GM23338 (cell line): Measurements from ENCODE around the gene JMJD7. TPM values are rescaled to one million over a fixed set of nuclear protein-coding genes. Genes with fewer than 3 reads are reported as not detected.
A peak's percentile ranks its signal among the peaks of the same experiment; 100 is the strongest.

Experiments used
- ATAC-seq: fragments of 200-7000 bp; cut with Tn5 transposase; 3 replicates; pipeline ENCODE4 v1.9.1; 2020
- DNase-seq: peaks from one replicate; pipeline ENCODE4 v3.0.0-alpha.2; 2015; ENCODE audit warnings: low spot score
- H2AFZ ChIP-seq: fragments of 200-600 bp; sonication (generic); 2 replicates; pipeline ENCODE4 v1.8.0; 2016; ENCODE audit warnings: antibody characterized with exemption, mild to moderate bottlenecking, moderate library complexity
- H3F3A ChIP-seq: fragments of 200-600 bp; sonication (generic); replicated peaks from 2 replicates; pipeline ENCODE4 v1.8.0; 2017; ENCODE audit warnings: antibody characterized with exemption, mixed run types, low read depth
- H3K27ac ChIP-seq: fragments of 200-600 bp; sonication (generic); 2 replicates; pipeline ENCODE4 v1.6.1; 2016; ENCODE audit warnings: low read depth
- H3K27me3 ChIP-seq: fragments of 200-600 bp; sonication (generic); 2 replicates; pipeline ENCODE4 v1.8.0; 2016; ENCODE audit warnings: mild to moderate bottlenecking, mixed run types, moderate library complexity; ENCODE audit not compliant: insufficient read depth
- H3K36me3 ChIP-seq: fragments of 200-600 bp; sonication (generic); 2 replicates; pipeline ENCODE4 v1.8.0; 2016; ENCODE audit warnings: mild to moderate bottlenecking; ENCODE audit not compliant: insufficient read depth
- H3K4me1 ChIP-seq: fragments of 200-600 bp; sonication (generic); 2 replicates; pipeline ENCODE4 v1.8.0; 2016; ENCODE audit warnings: mild to moderate bottlenecking, moderate library complexity; ENCODE audit not compliant: insufficient read depth
- H3K4me2 ChIP-seq: fragments of 200-600 bp; sonication (generic); 2 replicates; pipeline ENCODE4 v1.7.1; 2017; ENCODE audit warnings: mixed run types
- H3K4me3 ChIP-seq: fragments of 200-600 bp; sonication (generic); 2 replicates; pipeline ENCODE4 v1.6.1; 2016; ENCODE audit warnings: mixed run types
- H3K79me2 ChIP-seq: fragments of 200-600 bp; sonication (generic); replicated peaks from 2 replicates; pipeline ENCODE4 v1.8.0; 2017; ENCODE audit warnings: mild to moderate bottlenecking; ENCODE audit not compliant: insufficient read depth
- H3K9me2 ChIP-seq: fragments of 200-600 bp; sonication (generic); 2 replicates; pipeline ENCODE4 v1.8.0; 2017; ENCODE audit not compliant: insufficient read depth
- H4K20me1 ChIP-seq: fragments of 200-600 bp; sonication (generic); replicated peaks from 2 replicates; pipeline ENCODE4 v1.8.0; 2017; ENCODE audit warnings: mild to moderate bottlenecking; ENCODE audit not compliant: insufficient read depth
- H3K27ac Mint-ChIP-seq: 2 replicates; pipeline ENCODE4 v1.8.0; 2020; ENCODE audit warnings: inconsistent platforms, mild to moderate bottlenecking, moderate library complexity, mixed read lengths
- H3K27me3 Mint-ChIP-seq: 3 replicates; pipeline ENCODE4 v1.8.0; 2022; ENCODE audit warnings: low read depth, mild to moderate bottlenecking, moderate library complexity, mixed read lengths, inconsistent platforms; ENCODE audit not compliant: insufficient read depth, poor library complexity
- H3K36me3 Mint-ChIP-seq: 3 replicates; pipeline ENCODE4 v1.8.0; 2021; ENCODE audit warnings: low read depth, mild to moderate bottlenecking, inconsistent platforms, moderate library complexity, mixed read lengths
- H3K4me1 Mint-ChIP-seq: 3 replicates; pipeline ENCODE4 v1.8.0; 2020; ENCODE audit warnings: mild to moderate bottlenecking, inconsistent platforms, mixed read lengths
- H3K4me3 Mint-ChIP-seq: 3 replicates; pipeline ENCODE4 v1.8.0; 2021; ENCODE audit warnings: moderate library complexity, mild to moderate bottlenecking, inconsistent platforms, mixed read lengths
- H3K9me3 Mint-ChIP-seq: 3 replicates; pipeline ENCODE4 v1.8.0; 2020; ENCODE audit warnings: moderate library complexity, mild to moderate bottlenecking, inconsistent platforms, mixed read lengths
- EZH2 ChIP-seq: fragments of 200-600 bp; sonication (generic); IDR thresholded peaks from one replicate; pipeline ENCODE4 v1.8.0; 2017; ENCODE audit warnings: antibody characterized with exemption, mild to moderate bottlenecking, low read depth; ENCODE audit not compliant: unreplicated experiment
- ZNF331 ChIP-seq: fragments of 250-450 bp; sonication (Bioruptor Pico); IDR thresholded peaks from 2 replicates; pipeline ENCODE4 v1.5.0; 2020; ENCODE audit warnings: low read depth, mild to moderate bottlenecking, moderate library complexity
- polyA plus RNA-seq: library from polyadenylated mRNA; unstranded; fragments of >200 nt; fragmentation: Nextera tagmentation; extraction: Ambion mirVana; gene quantifications from 2 replicates; pipeline ENCODE4 v1.2.1, GENCODE V29; 2016
- total RNA-seq: library from RNA; depleted of rRNA; stranded (reverse); fragments of >200 nt; shearing (Covaris generic); gene quantifications from 2 replicates; pipeline ENCODE4 v1.2.3, GENCODE V29; 2014
- TF ChIP-seq, protein P1 (sequence below): IDR thresholded peaks from one replicate; pipeline ENCODE4 v1.6.1; 2018; ENCODE audit warnings: antibody characterized with exemption; ENCODE audit not compliant: unreplicated experiment
- TF ChIP-seq, protein P2 (sequence below), 2 experiments: fragments of 200-600 bp in 1 of 2; sonication (generic) in 1 of 2; conservative IDR thresholded peaks; 2 replicates each; pipeline versions ENCODE4 v1.5.1 to v1.6.1; 2016 to 2017; ENCODE audit warnings: antibody characterized with exemption in 2 of 2, low read depth in 2 of 2, mild to moderate bottlenecking in 2 of 2, moderate library complexity in 1 of 2

JMJD7 gene
- total and polyA plus RNA-seq, 2 experiments from 2014 or later, result 8.5 to 9.2 TPM

- TF ChIP-seq ZNF331 (CRISPR knock-in tag), result no peak
- TF ChIP-seq, protein P1, sequence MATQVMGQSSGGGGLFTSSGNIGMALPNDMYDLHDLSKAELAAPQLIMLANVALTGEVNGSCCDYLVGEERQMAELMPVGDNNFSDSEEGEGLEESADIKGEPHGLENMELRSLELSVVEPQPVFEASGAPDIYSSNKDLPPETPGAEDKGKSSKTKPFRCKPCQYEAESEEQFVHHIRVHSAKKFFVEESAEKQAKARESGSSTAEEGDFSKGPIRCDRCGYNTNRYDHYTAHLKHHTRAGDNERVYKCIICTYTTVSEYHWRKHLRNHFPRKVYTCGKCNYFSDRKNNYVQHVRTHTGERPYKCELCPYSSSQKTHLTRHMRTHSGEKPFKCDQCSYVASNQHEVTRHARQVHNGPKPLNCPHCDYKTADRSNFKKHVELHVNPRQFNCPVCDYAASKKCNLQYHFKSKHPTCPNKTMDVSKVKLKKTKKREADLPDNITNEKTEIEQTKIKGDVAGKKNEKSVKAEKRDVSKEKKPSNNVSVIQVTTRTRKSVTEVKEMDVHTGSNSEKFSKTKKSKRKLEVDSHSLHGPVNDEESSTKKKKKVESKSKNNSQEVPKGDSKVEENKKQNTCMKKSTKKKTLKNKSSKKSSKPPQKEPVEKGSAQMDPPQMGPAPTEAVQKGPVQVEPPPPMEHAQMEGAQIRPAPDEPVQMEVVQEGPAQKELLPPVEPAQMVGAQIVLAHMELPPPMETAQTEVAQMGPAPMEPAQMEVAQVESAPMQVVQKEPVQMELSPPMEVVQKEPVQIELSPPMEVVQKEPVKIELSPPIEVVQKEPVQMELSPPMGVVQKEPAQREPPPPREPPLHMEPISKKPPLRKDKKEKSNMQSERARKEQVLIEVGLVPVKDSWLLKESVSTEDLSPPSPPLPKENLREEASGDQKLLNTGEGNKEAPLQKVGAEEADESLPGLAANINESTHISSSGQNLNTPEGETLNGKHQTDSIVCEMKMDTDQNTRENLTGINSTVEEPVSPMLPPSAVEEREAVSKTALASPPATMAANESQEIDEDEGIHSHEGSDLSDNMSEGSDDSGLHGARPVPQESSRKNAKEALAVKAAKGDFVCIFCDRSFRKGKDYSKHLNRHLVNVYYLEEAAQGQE, result no peak
These were observed 53.2 kb downstream of the JMJD7 start (continued) for GRCh38 chr15:41881086-41881485.

GRCh38 chr15:41881550-41881919, 53.6 kb downstream of the JMJD7 start:
- Mint-ChIP-seq H3K4me3 (peak overlapping the region; percentile 56), H3K27ac (no peak overlapping the region)
- H3K4me3 ChIP-seq, result peak overlapping the region; percentile 68

More at GRCh38 chr15:41881550-41881919, 53.6 kb downstream of the JMJD7 start:
- Mint-ChIP-seq H3K9me3 (no peaks in the 10 kb centered on the region; the same call in 2 of the 3 replicates), H3K4me1 (peaks cover 10% of the 10 kb centered on the region), H3K27me3 (peaks cover 37% of the 10 kb centered on the region), H3K36me3 (no peaks in the 10 kb centered on the region; the same call in 2 of the 3 replicates)
- peak overlapping the region; percentile 65 for H3K4me2 ChIP-seq
- ATAC-seq, result no peak
- TF ChIP-seq, protein P2, sequence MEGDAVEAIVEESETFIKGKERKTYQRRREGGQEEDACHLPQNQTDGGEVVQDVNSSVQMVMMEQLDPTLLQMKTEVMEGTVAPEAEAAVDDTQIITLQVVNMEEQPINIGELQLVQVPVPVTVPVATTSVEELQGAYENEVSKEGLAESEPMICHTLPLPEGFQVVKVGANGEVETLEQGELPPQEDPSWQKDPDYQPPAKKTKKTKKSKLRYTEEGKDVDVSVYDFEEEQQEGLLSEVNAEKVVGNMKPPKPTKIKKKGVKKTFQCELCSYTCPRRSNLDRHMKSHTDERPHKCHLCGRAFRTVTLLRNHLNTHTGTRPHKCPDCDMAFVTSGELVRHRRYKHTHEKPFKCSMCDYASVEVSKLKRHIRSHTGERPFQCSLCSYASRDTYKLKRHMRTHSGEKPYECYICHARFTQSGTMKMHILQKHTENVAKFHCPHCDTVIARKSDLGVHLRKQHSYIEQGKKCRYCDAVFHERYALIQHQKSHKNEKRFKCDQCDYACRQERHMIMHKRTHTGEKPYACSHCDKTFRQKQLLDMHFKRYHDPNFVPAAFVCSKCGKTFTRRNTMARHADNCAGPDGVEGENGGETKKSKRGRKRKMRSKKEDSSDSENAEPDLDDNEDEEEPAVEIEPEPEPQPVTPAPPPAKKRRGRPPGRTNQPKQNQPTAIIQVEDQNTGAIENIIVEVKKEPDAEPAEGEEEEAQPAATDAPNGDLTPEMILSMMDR (conservative IDR thresholded peaks at IDR 0.05; ENCODE audit: low read depth in 2 of 2), result no peak
- TF ChIP-seq ZNF331 (CRISPR knock-in tag) (no peak), EZH2 (peak; percentile 39)
- TF ChIP-seq, protein P1, result no peak
- no peaks in the 10 kb centered on the region for H3K79me2 ChIP-seq
- H3F3A ChIP-seq, result 0 out of 2 replicates have a peak, but pooled peaks cover 4% of the 10 kb centered on the region
- H2AFZ ChIP-seq, result peak overlapping the region; percentile 89
- DNase-seq, result no peak
- H3K9me2 ChIP-seq, result no peaks in the 10 kb centered on the region
- no peaks in the 10 kb centered on the region for H4K20me1 ChIP-seq
- no peak overlapping the region for H3K27ac ChIP-seq
- H3K36me3 ChIP-seq, result no peaks in the 10 kb centered on the region
- H3K27me3 ChIP-seq, result peaks cover 31% of the 10 kb centered on the region
- H3K4me1 ChIP-seq, result no peaks in the 10 kb centered on the region
